IMR-90 (cell line): ENCODE results near the gene NPFF. TPM values are rescaled to one million over a fixed set of nuclear protein-coding genes. Genes with fewer than 3 reads are reported as not detected.

Experiments
- CTCF ChIP-seq: conservative IDR thresholded peaks from 2 replicates; pipeline ENCODE4 v1.5.1; 2012; ENCODE audit warnings: mild to moderate bottlenecking, low read depth, low read length, improper control_type of control experiment
- polyA plus RNA-seq, 3 experiments: library from polyadenylated mRNA; depleted of rRNA; stranded (reverse); fragments of >200 nt; gene quantifications; 2 replicates each; pipeline ENCODE4 v1.2.3, GENCODE V29; 2012; ENCODE audit warnings: low replicate concordance in 1 of 3
- total RNA-seq: library from RNA; depleted of rRNA; stranded (reverse); fragments of >200 nt; gene quantifications from 2 replicates; pipeline ENCODE4 v1.2.3, GENCODE V29; 2012

The NPFF gene
- total and polyA plus RNA-seq, 2 of the 4 experiments (the other 2 are of a cell fraction): not detected

- no peak for TF ChIP-seq CTCF
Measured at GRCh38 chr12:53492830-53493609, 14.3 kb downstream of the NPFF start (continued).
